ENCODE results near the gene KEL.

KEL gene

GRCh38 chr7:142960955-142961512 is 1.1 kb downstream of the KEL start:
- no peak for DNase-seq

GRCh38 chr7:142959202-142959601 is 3.0 kb downstream of the KEL start:
- DNase-seq = no peak

- no peak for DNase-seq
Observed at GRCh38 chr7:142957723-142958122, 4.4 kb downstream of the KEL start.

- no peak for DNase-seq
Observed at GRCh38 chr7:142956951-142957623, 5.1 kb downstream of the KEL start.

GRCh38 chr7:142954680-142955268 is 7.4 kb downstream of the KEL start:
- DNase-seq = no peak

GRCh38 chr7:142950235-142950634 is 11.9 kb downstream of the KEL start:
- no peak for DNase-seq

- no peak for DNase-seq
Observed at GRCh38 chr7:142948603-142949002, 13.6 kb downstream of the KEL start.

- no peak for DNase-seq
Observed at GRCh38 chr7:142945001-142945400, 17.2 kb downstream of the KEL start.

GRCh38 chr7:142943706-142944268 is 18.4 kb downstream of the KEL start:
- no peak for DNase-seq

GRCh38 chr7:142942746-142943145 is 19.4 kb downstream of the KEL start:
- no peak for DNase-seq

GRCh38 chr7:142941541-142941940 is 20.6 kb downstream of the KEL start:
- DNase-seq = no peak

- DNase-seq = no peak
Observed at GRCh38 chr7:142940966-142941535, 21.1 kb downstream of the KEL start.

GRCh38 chr7:142939226-142939910 is 22.8 kb downstream of the KEL start, which contains the start of gene LLCFC1:
TSS of gene LLCFC1 (plus strand) at chr7:142939484. CDS start at chr7:142939622, 138 bp downstream.
- DNase-seq = no peak

GRCh38 chr7:142938611-142939010 is 23.6 kb downstream of the KEL start:
- no peak for DNase-seq

GRCh38 chr7:142935941-142936565 is 26.1 kb downstream of the KEL start:
- no peak for DNase-seq

- DNase-seq = no peak
Observed at GRCh38 chr7:142934056-142934455, 28.1 kb downstream of the KEL start.

GRCh38 chr7:142933624-142934023 is 28.5 kb downstream of the KEL start, which contains the start of gene TRPV5:
TSS of gene TRPV5 (minus strand) at chr7:142933746. CDS start at chr7:142933459, 287 bp downstream.
- DNase-seq = no peak

GRCh38 chr7:142933092-142933475 is 29.1 kb downstream of the KEL start:
- DNase-seq = no peak

- no peak for DNase-seq
Observed at GRCh38 chr7:142932386-142933091, 29.6 kb downstream of the KEL start.

- DNase-seq = no peak
Observed at GRCh38 chr7:142930126-142930730, 31.9 kb downstream of the KEL start.

GRCh38 chr7:142927949-142928348 is 34.2 kb downstream of the KEL start:
- no peak for DNase-seq

Measured in midbrain (tissue), 1 donor.